SKM-1 (cell line): ENCODE data around the gene S1PR3.

Experiments
- DNase-seq: peaks from one replicate; lab custom pipeline; 2025; ENCODE audit not compliant: unreplicated experiment; lab: John Stamatoyannopoulos, UW

The S1PR3 gene

GRCh38 chr9:88968799-88969198 lies 22.5 kb upstream of the S1PR3 start:
- no peak for DNase-seq

GRCh38 chr9:88969646-88970373 lies 21.5 kb upstream of the S1PR3 start:
- DNase-seq, result no peak

GRCh38 chr9:88971131-88971960 lies 19.9 kb upstream of the S1PR3 start:
- no peak for DNase-seq

GRCh38 chr9:88972401-88972800 lies 18.9 kb upstream of the S1PR3 start:
- DNase-seq, result no peak

- no peak for DNase-seq
Observed at GRCh38 chr9:88973281-88974045, 17.8 kb upstream of the S1PR3 start.

GRCh38 chr9:88974641-88975040 lies 16.6 kb upstream of the S1PR3 start:
- DNase-seq, result no peak

- DNase-seq, result no peak
Observed at GRCh38 chr9:88975966-88976889, 15.0 kb upstream of the S1PR3 start.

GRCh38 chr9:88976890-88977257 lies 14.4 kb upstream of the S1PR3 start:
- no peak for DNase-seq

GRCh38 chr9:88978034-88978433 lies 13.2 kb upstream of the S1PR3 start:
- DNase-seq, result no peak

GRCh38 chr9:88979021-88979420 lies 12.2 kb upstream of the S1PR3 start:
- no peak for DNase-seq

GRCh38 chr9:88979791-88980190 lies 11.5 kb upstream of the S1PR3 start:
- no peak for DNase-seq

GRCh38 chr9:88980740-88981203 lies 10.5 kb upstream of the S1PR3 start:
- no peak for DNase-seq

- no peak for DNase-seq
Observed at GRCh38 chr9:88983865-88984542, 7.3 kb upstream of the S1PR3 start.

- DNase-seq, result no peak
Observed at GRCh38 chr9:88984543-88984883, 6.8 kb upstream of the S1PR3 start.

GRCh38 chr9:88985616-88986015 lies 5.7 kb upstream of the S1PR3 start:
- DNase-seq, result no peak

- DNase-seq, result no peak
Observed at GRCh38 chr9:88986776-88987175, 4.5 kb upstream of the S1PR3 start.

GRCh38 chr9:88987661-88988060 lies 3.6 kb upstream of the S1PR3 start:
- no peak for DNase-seq

- DNase-seq, result no peak
Observed at GRCh38 chr9:88988796-88989641, 2.2 kb upstream of the S1PR3 start.

GRCh38 chr9:88990041-88990728 lies 1.1 kb upstream of the S1PR3 start:
- no peak for DNase-seq
